ENCODE data around the gene TFE3.
"Not testable (repeated sequence)": the region's sequence is repeated elsewhere in the genome, so short reads cannot be mapped to it uniquely, and the experiment has no call there.

Gene TFE3

DNA sequence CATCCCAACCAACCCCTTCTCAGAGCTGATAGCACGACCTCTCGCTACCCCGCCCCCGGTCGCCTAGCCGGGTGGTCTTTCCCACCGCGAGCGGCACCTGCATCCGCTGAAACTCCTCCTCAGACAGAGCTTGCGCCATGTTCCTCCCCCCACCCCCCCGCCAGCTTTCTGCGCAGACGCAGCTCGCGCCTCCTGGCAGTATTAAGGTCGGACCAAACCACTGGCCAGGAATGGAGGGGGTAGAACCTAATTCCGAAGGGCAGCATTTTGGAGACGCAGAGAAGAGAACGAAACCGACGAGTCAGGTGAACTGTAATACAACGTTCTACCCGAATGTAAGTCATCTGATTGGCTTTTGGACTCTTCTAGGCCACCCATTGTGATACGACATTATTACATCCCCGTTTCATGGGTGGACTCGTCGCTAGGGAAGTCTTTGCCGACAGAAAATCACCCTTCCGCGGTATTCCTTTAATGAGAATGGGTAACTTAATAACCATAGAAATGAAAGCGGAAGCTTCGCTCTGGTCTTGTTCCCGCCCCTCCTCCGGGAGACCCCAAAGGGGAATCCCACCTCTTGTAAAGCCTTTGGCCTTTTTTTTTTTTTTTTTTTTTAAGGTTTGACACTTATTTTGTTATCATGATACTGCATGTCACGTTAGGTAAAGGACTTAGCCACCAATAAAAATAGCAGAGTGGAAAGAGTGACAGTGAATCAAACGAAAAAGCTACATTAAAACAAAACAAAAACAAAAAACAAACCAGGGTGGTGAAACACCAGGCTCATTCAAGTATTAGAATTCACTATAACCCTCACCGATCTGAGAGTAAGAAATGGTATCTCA, 40.8 kb downstream of the TFE3 start, which contains the start of gene GRIPAP1:
GRIPAP1 (minus strand) TSS at position 174 of the 845 bp plus-strand sequence; CDS start at position 139, 35 bp downstream.
- peak; percentile 45 to 57 for DNase-seq (ENCODE audit: extremely low read depth in 1 of 2, low read depth in 1 of 2)

DNA sequence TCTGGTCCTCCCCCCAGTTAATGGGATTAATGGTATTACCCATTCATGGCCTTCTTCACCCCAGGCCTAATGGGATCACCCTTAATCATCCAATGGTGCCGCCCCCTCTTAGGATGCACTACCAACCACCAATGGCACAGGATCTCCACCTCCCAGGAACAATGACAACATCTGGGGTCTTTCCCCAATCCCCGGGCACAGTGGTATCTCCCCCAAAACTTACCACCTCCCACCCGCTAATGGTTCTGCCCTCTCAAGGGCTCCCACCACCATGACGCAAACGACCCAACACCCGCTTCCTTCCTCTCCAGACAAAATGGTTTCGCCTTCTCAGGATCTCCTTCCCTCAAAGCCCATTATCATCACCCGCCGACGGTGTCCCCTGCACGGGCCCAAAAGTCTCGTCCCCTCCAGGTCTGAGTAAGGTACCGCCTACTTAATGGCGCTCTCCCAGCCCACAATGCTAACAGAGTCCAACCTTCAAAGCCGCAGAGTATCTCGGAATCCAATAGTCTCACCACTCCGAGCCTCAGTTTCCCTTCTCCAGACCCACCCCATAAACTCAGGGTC, 41.6 kb downstream of the TFE3 start:
- peak; percentile 8 to 36 for DNase-seq (ENCODE audit: extremely low read depth in 1 of 2, low read depth in 1 of 2)

DNA sequence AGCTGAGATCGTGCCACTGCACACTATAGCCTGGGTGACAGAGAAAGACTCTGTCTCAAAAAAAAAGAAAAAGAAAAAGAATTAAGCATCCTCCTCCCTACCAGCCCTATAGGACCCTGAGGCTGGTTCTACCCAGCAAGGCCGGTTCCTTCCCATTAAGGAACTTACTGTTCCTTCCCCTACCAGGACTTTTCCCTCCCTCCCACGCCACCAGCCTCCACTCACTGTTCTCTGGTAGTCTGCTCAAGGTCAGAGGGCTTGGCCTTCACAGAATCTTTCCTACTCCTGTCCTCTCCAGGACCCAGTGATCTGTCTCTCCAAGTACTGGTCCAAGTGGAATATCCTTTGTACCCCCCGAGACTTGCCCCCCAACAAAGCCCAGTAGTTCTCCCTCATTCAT, 42.5 kb downstream of the TFE3 start:
- DNase-seq (ENCODE audit: extremely low read depth in 1 of 2, low read depth in 1 of 2) = no peak

DNA sequence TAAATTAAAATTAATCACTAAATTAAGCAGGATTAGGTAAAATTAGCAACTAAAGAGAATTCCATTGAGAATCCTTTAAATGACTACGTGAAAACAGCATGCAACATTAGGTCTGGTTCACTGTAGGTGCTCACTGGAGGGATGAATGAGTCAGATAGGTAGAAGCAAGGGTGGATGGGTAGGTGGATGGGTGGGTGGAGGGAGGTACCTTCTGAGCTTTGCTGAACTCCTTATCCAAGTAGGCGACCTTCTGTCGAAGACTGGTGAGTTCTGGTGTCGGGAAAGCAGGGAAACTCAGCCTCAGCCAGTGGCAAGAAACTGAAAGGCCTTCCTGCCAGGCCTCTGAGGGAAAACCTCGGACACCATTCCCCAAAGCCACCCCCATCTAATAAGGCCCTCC, 44.1 kb downstream of the TFE3 start:
- no peak for DNase-seq (ENCODE audit: extremely low read depth in 1 of 2, low read depth in 1 of 2)

DNA sequence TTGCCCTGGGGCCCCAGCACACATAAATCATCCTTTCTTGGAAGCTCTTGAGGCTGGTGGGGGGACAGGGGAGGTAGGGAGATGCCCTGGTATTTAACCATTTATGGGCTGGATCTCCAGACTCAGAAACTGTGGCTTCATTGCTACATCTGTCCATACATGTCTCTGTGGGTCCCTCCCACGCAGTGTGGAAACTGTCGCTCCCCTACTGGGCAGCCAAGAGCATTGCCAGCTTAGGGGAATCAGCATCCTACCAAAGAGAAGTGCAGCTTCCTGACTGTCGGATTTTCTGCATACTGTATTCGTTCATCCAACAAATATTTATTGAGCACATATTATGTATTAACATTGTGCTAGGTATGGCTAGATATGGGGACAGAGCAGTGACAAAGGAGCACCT, 44.8 kb downstream of the TFE3 start:
- DNase-seq (ENCODE audit: extremely low read depth in 1 of 2, low read depth in 1 of 2) = no peak

DNA sequence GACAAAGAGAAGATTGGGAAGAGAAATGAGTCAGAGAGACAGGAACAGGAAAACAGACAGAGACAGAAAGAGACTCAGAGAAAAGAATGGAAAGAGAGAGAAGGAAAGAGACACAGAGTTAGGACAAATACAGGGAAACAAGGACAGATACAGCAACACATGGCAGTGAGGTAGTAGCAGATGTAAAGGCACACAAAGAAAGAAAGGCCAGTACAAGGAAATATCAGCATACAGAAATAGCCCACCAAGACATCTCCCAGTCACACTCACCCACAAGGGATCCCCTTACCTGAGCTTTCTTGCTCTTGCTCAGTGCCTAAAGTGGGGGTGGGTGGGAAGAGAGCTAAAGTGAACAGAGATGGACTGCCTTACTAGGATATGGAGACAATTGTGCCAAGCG, 45.3 kb downstream of the TFE3 start:
- DNase-seq (ENCODE audit: extremely low read depth in 1 of 2, low read depth in 1 of 2) = no peak

DNA sequence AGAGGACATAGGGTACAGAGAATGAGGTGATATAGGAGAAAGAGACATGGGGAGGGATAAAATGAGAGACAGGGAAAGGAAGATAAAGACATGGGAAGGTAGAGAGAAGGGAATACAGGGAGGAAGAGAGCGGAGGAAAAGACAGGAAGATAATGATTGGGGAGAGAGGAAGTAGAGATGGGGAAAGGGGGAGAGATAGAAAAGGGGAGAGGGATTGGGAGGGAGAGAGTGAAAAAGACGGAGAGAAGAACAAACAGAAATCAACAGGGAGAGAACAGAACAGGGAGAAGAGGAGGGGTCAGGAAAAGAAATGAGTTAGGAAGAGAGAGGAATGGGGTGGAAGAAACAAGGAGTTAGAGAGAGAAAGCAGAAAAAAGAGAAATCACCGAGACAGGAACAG, 45.7 kb downstream of the TFE3 start:
- DNase-seq (ENCODE audit: extremely low read depth in 1 of 2, low read depth in 1 of 2) = no peak

DNA sequence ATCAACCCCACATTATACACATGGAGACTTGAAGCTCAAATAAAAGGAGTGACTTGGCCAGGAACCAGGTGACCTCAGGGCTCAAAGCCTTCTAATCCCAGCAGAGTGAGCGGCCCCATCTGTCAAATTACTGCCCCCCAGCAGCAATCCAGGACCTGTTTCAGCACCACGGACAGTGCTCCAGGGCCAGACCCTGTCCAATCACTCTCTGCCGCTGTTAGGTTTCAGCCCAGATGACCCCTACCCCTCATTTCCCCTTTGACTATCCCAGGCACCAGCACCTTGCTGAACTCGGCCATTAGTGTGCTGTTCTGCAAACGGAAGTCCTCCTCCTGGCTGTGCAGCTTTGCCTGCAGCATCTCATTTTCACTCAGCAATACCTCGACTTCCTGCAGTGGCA, 46.2 kb downstream of the TFE3 start:
- no peak for DNase-seq (ENCODE audit: extremely low read depth in 1 of 2, low read depth in 1 of 2)

DNA sequence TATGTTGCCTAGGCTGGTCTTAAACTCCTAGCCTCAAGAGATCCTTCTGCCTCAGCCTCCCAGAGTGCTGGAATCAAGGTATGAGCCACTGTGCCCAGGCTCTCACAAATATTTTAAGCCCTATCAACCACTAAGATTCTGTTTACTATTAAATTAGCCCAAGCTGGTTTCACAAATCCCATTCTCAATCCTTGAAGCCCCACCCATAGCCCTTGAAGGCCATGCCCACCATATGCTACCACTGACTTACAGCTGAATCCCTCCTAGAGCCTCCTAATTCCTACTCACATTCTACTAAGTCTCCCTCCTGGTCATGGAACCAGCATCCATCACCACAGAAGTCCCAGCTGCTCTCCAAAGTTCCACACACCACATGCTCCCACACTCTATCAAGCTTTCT, 50.8 kb downstream of the TFE3 start:
- DNase-seq (ENCODE audit: extremely low read depth in 1 of 2, low read depth in 1 of 2) = no peak

DNA sequence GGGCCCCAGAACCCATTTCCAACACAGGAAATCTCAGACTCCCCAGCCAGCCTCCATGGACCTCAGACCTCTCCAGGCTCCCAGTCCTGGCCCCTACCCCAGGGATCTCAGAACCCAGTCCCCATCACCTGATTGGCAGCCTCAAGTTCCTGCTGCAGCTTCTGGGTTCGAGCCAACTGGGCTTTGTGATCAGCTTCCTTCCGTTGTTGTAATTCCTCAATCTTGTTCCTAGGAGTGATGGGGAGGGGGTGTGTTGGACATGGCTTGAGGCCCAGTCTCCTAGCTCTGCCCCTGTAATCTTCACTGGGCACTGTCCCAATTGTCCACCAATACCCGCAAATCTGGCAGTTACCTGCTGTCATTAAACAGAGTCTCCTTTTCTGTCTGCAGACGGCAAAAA, 53.7 kb downstream of the TFE3 start:
- DNase-seq (ENCODE audit: extremely low read depth in 1 of 2, low read depth in 1 of 2) = no peak

DNA sequence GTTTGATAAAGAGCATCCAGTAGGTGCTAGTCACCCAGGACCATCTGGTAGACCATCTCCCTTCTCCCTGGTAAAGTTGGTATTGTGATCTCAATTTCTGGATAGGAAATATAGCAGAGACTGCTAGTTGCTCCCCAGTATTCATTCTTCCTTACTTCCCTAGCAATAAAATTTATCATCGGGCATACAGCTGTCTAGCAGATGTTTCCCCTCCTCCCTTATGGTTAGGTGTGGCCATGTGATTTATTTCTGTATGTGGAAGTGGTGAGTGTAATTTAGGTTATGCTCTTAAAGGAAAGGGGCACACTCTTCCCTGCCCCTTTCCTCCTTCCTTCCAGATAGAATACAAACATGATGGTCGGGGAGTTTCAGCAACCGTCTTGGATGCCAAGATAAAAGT, 59.3 kb downstream of the TFE3 start:
- no peak for DNase-seq (ENCODE audit: extremely low read depth in 1 of 2, low read depth in 1 of 2)

DNA sequence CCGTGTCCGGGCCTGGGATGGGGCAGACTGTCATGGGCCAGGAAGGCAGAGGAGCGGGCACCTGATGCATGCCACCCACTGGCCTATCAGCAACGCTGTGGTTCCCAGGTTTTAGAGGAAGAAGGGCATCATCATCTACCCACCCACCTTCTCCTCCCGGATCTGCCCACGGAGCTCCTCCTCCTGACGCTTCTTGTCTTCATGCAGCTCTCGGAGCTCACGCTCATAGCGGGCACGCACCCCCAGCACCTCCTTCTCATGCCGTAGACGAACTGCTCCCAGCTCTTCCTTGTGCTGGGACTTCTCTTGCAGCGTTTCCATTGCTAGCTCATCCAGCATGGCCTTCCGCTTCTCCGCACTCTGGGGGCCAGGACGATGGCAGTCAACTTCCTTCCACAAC, 60.1 kb downstream of the TFE3 start:
- DNase-seq (ENCODE audit: extremely low read depth in 1 of 2, low read depth in 1 of 2) = no peak

DNA sequence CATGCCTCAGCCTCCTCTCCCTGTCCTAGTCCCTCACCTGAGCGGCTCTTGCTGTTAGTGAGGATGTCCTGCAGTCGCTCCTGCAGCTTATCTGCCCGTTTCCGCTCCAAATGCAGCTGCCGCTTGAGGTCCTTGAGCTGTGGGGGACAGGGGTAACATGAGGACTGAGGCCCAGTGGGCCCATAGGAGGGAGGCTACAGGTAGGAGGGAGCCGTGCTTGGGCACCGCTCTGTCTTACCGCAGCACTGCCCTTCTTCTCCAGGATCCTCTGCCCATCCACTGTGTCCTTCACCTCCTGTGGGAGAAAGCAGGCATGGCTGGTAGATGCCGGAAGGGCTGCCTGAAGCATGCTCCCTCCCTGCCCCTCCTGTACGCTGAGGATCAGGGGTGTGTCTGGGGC, 62.0 kb downstream of the TFE3 start:
- DNase-seq (ENCODE audit: extremely low read depth in 1 of 2, low read depth in 1 of 2) = no peak

DNA sequence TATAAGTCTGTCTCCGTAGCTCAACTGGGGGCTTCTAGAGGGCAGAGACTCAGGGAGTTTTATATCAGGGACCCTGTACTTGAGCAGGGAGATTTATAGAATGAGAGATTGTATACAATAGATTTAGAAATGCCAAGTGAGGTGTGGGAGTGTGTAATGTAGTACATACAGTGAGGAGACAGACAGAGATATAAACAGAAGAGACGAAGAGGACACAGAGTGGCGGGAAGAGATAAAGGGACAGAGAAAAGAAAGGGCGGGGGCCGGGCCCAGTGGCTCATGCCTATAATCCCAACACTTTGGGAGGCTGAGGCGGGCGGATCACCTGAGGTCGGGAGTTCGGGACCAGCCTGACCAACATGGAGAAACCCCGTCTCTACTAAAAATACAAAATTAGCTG, 62.8 kb downstream of the TFE3 start:
- not testable (repeated sequence) for DNase-seq (ENCODE audit: extremely low read depth in 1 of 2, low read depth in 1 of 2)

All from activated CD8-positive, alpha-beta memory T cell treated with anti-CD3 and anti-CD28 coated beads for 1 hour (primary cell).